Astrocyte of the spinal cord (primary cell): Measurements from ENCODE around the gene DNAJB13.

ENCODE experiments used
- DNase-seq: peaks from one replicate; pipeline ENCODE4 v3.0.0; 2011; ENCODE audit warnings: low read depth, low spot score
- H3K4me3 ChIP-seq: 2 replicates; pipeline ENCODE4 v1.5.1; 2011; ENCODE audit warnings: low read depth, mild to moderate bottlenecking, low read length, moderate library complexity
- CTCF ChIP-seq: IDR thresholded peaks from 2 replicates; pipeline ENCODE4 v1.5.1; 2012; ENCODE audit warnings: low read depth, mild to moderate bottlenecking, low read length, inconsistent platforms
- in situ Hi-C: cut with HindIII; loops from 2 replicates; pipeline ENCODE4 v1.10.0; 2017; ENCODE audit warnings: low sequenced_read_pairs

DNAJB13 gene

GRCh38 chr11:73972620-73973449 lies 22.0 kb downstream of the DNAJB13 start:
- H3K4me3 ChIP-seq = no peak overlapping the region
- in situ Hi-C loops = no loop called here
- DNase-seq = no peak
- no peak for TF ChIP-seq CTCF

- in situ Hi-C loops = no loop called here
- no peak for TF ChIP-seq CTCF
- no peak for DNase-seq
- no peak overlapping the region for H3K4me3 ChIP-seq
Measured at GRCh38 chr11:73974604-73975478, 24.0 kb downstream of the DNAJB13 start.

- no peak for TF ChIP-seq CTCF
- DNase-seq = no peak
- H3K4me3 ChIP-seq = no peak overlapping the region
- in situ Hi-C loops = no loop called here
Measured at GRCh38 chr11:73975479-73975757, 24.6 kb downstream of the DNAJB13 start.

- in situ Hi-C loops = no loop called here
- TF ChIP-seq CTCF = no peak
- H3K4me3 ChIP-seq = no peak overlapping the region
- no peak for DNase-seq
Measured at GRCh38 chr11:73976451-73977151, 25.8 kb downstream of the DNAJB13 start.

GRCh38 chr11:73977856-73978519 lies 27.2 kb downstream of the DNAJB13 start:
- no peak for DNase-seq
- in situ Hi-C loops = no loop called here
- no peak for TF ChIP-seq CTCF
- H3K4me3 ChIP-seq = no peak overlapping the region

GRCh38 chr11:73978576-73979086 lies 27.8 kb downstream of the DNAJB13 start:
- in situ Hi-C loops = no loop called here
- no peak for DNase-seq
- TF ChIP-seq CTCF = no peak

More at GRCh38 chr11:73978576-73979086, 27.8 kb downstream of the DNAJB13 start:
- H3K4me3 ChIP-seq = no peak overlapping the region
